D721Med (cell line): ENCODE results near the gene ATP5PF.

ENCODE experiments used
- DNase-seq: peaks from one replicate; pipeline ENCODE4 v3.0.0; 2011; ENCODE audit warnings: low spot score; ENCODE audit not compliant: insufficient read length
- FAIRE-seq: peaks from 2 replicates; lab custom pipeline; 2011; peaks lifted over from hg19 to GRCh38; lab: Jason Lieb, UNC
- TF ChIP-seq, protein P1 (sequence below): IDR thresholded peaks from 2 replicates; pipeline ENCODE4 v1.5.1; 2012; ENCODE audit warnings: mild to moderate bottlenecking, control low read depth; ENCODE audit not compliant: insufficient read depth; ENCODE audit errors: missing control alignments

ATP5PF gene

GRCh38 chr21:25742900-25743299, 8.2 kb upstream of the ATP5PF start:
- FAIRE-seq, result no peak
- DNase-seq, result no peak
- TF ChIP-seq, protein P1, sequence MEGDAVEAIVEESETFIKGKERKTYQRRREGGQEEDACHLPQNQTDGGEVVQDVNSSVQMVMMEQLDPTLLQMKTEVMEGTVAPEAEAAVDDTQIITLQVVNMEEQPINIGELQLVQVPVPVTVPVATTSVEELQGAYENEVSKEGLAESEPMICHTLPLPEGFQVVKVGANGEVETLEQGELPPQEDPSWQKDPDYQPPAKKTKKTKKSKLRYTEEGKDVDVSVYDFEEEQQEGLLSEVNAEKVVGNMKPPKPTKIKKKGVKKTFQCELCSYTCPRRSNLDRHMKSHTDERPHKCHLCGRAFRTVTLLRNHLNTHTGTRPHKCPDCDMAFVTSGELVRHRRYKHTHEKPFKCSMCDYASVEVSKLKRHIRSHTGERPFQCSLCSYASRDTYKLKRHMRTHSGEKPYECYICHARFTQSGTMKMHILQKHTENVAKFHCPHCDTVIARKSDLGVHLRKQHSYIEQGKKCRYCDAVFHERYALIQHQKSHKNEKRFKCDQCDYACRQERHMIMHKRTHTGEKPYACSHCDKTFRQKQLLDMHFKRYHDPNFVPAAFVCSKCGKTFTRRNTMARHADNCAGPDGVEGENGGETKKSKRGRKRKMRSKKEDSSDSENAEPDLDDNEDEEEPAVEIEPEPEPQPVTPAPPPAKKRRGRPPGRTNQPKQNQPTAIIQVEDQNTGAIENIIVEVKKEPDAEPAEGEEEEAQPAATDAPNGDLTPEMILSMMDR, result no peak

DNA sequence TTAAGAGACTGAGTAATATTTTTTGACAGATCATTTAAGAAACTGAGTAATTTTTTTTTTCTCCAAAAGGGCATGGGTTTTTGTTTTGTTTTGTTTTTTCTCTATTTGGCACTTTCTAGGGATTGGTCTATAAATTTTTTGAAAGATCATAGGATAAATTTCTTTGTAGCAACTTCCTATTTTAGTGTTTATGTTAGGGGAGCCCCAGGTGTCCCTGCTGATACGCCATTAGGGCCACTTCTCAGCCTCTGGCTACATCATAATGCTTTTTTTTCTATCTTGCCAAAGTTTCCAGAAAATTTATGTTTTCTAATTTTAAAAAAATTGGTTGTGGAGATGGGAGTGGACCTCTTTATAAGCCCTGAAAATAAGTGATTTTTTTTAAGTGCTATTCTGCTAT, 2.7 kb upstream of the ATP5PF start:
- TF ChIP-seq, protein P1, result no peak
- no peak for FAIRE-seq
- DNase-seq, result no peak

DNA sequence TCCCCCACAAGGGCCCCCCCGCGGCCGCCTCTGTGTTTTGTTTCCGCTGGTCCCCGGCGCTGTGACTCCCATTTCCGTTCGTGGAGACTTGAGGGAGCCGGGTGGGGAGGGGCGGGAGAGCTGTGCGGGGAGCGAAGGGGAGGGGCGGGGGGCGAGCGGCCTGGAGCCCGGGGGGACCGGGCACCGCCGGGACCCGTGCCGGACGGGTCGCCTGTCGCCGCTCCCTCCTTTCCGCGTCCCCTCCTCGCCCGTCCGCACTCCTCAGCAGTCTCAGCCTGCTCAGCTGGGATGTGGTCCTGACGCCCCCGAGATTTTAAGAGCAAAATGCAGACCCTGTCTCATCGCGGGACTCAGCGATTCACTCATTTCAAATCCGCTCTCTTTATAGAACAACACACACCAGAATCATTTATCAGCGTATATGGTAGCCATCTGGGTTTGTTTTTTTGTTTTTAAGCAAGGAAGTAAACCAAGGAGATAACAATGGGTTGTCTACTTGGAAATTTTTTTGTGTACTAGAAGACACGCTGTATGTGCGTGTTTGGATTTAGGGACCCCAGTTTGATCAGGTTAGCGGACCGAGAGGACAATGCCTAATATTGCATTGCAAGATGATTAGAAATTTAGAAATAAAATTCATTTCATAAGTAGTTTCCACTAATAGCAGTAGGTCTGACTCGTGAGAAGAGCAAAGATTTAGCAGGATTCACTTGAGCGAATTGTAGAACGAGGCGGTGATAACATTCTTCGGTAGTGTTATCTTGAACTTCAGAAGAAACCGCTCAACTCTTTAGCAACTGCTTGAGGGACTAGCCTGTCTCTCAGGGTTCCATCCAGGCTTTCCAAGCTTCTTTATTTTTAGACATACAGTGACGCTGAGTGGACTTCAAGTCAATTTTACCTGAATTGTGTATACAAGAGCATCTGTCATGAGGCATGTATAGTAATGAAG, 1.2 kb upstream of the ATP5PF start:
- TF ChIP-seq, protein P1, result no peak
- DNase-seq, result peak; percentile 29
- no peak for FAIRE-seq

GRCh38 chr21:25734654-25734903, 125 bp downstream of the ATP5PF start:
- DNase-seq (no peak), FAIRE-seq (no peak)
- TF ChIP-seq, protein P1, result no peak

GRCh38 chr21:25733859-25734653, 648 bp downstream of the ATP5PF start:
- DNase-seq, result no peak
- TF ChIP-seq, protein P1, result no peak
- FAIRE-seq, result no peak

GRCh38 chr21:25732091-25732760, 2.5 kb downstream of the ATP5PF start:
- TF ChIP-seq, protein P1, result no peak
- DNase-seq, result no peak
- no peak for FAIRE-seq
